ENCODE measurements around the gene UTP14C.

DNA sequence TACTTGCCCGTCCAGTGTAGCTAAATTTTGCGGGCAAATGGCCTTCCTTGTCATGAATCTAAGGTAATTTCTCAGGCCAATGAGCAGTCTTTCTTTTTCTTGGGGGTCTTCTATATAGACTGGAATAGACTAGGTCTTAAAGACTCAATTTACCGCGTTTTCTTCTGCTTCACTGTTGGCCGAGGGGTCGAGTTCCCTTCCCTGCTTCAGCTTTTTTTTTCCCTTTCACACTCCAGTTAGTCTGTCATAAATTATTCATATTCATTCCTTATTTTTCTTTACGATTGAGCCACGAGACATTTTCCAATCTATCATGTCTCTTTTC is 12.0 kb upstream of the UTP14C start:
- TF ChIP-seq, protein P1, sequence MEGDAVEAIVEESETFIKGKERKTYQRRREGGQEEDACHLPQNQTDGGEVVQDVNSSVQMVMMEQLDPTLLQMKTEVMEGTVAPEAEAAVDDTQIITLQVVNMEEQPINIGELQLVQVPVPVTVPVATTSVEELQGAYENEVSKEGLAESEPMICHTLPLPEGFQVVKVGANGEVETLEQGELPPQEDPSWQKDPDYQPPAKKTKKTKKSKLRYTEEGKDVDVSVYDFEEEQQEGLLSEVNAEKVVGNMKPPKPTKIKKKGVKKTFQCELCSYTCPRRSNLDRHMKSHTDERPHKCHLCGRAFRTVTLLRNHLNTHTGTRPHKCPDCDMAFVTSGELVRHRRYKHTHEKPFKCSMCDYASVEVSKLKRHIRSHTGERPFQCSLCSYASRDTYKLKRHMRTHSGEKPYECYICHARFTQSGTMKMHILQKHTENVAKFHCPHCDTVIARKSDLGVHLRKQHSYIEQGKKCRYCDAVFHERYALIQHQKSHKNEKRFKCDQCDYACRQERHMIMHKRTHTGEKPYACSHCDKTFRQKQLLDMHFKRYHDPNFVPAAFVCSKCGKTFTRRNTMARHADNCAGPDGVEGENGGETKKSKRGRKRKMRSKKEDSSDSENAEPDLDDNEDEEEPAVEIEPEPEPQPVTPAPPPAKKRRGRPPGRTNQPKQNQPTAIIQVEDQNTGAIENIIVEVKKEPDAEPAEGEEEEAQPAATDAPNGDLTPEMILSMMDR (IDR thresholded peaks at IDR 0.05) = no peak
- TF ChIP-seq EZH2phosphoT487 (IDR thresholded peaks at IDR 0.05) = no peak
